Activated naive CD4-positive, alpha-beta T cell treated with anti-CD3 and anti-CD28 coated beads, Interleukin-2, amount 10 ng/mL, durations not matched to agents 7 days and 5 days (primary cell): Measurements from ENCODE around the gene ADAM29.
"Not testable (repeated sequence)": the region's sequence is repeated elsewhere in the genome, so short reads cannot be mapped to it uniquely, and the experiment has no call there.

Source experiments
- CTCF ChIA-PET: fragments of 350-600 bp; sonication (Branson Sonifier 250); formaldehyde crosslinking; loops from one replicate; lab custom pipeline; 2021; ENCODE audit warnings: antibody characterized with exemption; lab: Charles Lee
- DNase-seq: peaks from one replicate; pipeline ENCODE4 v3.0.0-alpha.2; 2020
- H3K27ac Mint-ChIP-seq: one replicate; pipeline ENCODE4 v1.8.0; 2021; ENCODE audit warnings: mild to moderate bottlenecking, moderate library complexity, mixed read lengths
- H3K27me3 Mint-ChIP-seq: one replicate; pipeline ENCODE4 v1.8.0; 2021; ENCODE audit warnings: mild to moderate bottlenecking, mixed read lengths
- H3K36me3 Mint-ChIP-seq: one replicate; pipeline ENCODE4 v1.8.0; 2021; ENCODE audit warnings: mixed read lengths
- H3K4me1 Mint-ChIP-seq: one replicate; pipeline ENCODE4 v1.8.0; 2021; ENCODE audit warnings: mixed read lengths
- H3K4me3 Mint-ChIP-seq: one replicate; pipeline ENCODE4 v1.8.0; 2021; ENCODE audit warnings: mild to moderate bottlenecking, moderate library complexity, mixed read lengths
- H3K9me3 Mint-ChIP-seq: one replicate; pipeline ENCODE4 v1.8.0; 2021; ENCODE audit warnings: mixed read lengths

ADAM29 gene

DNA sequence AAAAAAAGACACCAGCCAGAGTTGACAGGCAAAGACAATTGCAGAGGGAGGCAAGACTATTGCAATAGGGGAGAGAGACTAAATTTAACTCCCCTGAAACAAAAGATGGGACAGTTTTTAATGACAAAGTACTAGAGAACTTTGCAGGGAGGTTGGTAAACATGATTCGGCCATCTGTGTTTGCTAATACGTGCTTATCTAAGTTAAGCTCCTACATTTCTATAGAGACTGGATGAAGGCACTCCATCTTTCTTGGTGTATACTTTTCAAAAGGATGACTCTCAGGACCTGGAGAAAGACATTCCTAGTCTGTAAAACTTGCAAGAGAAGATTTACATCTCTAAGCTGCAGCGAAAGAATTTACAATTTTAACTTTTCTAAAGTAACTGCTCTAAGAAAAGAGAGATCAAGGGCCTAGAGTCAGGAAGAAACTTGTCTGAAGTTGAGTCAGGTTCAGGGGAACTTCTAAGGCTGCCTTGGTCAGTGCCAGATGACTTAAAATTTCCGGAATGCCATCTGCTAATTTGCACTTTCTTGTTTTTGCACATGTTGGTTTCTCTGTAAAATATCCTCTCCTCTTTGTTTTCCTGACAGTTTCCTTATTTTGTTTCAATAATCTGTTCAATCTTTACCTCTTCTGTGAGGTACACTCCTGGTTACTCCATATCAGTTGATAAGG, 10.6 kb downstream of the ADAM29 start:
- H3K4me1 Mint-ChIP-seq, result no peaks in the 10 kb centered on the region
- no peaks in the 10 kb centered on the region for H3K36me3 Mint-ChIP-seq
- no peak overlapping the region for H3K27ac Mint-ChIP-seq
- no peak for DNase-seq
- no peak overlapping the region for H3K4me3 Mint-ChIP-seq
- CTCF ChIA-PET, result no interaction called here
- H3K27me3 Mint-ChIP-seq, result no peaks in the 10 kb centered on the region
- no peaks in the 10 kb centered on the region for H3K9me3 Mint-ChIP-seq

DNA sequence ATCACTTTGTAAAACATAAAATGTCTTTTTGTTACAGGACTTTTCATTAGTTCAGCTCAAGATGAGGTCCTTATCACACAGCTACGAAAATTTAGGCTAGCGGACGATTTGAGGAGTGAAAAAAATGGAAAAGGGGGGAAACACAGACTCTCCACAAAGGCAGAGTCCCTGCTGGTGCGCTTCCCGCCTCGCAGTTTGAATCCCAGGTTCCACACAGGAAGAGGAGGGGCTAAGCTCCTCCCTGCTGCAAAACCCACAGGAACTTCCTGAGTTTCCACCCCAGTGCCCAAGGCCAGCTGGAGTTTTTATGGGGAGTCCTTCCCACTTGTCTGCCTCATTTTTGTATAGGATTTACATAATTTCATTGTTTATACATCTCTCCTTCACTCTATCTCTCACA, 11.2 kb downstream of the ADAM29 start:
- Mint-ChIP-seq H3K27ac (no peak overlapping the region), H3K36me3 (no peaks in the 10 kb centered on the region), H3K4me1 (no peaks in the 10 kb centered on the region), H3K4me3 (no peak overlapping the region), H3K27me3 (no peaks in the 10 kb centered on the region), H3K9me3 (no peaks in the 10 kb centered on the region)
- CTCF ChIA-PET, result no interaction called here
- DNase-seq, result no peak

DNA sequence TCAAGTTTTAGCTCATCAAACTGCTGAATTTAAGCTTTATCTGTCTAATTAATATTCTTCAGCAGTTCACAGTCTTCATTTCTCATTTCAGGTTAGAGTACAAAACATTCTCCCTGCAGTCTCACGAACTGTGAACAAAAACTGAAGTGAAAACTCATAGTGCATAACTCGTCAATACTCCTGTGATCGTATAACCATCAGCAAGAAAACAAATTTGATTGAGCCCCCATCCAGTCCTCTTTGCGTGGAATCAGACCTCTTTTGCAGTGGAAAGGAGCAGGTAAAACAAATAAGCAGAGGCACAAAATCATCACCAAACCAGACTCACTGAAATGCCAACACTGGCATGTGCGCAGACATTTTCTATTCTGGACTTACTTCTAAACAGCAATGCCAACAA, 12.7 kb downstream of the ADAM29 start:
- H3K36me3 Mint-ChIP-seq, result no peaks in the 10 kb centered on the region
- H3K9me3 Mint-ChIP-seq, result no peaks in the 10 kb centered on the region
- no peaks in the 10 kb centered on the region for H3K27me3 Mint-ChIP-seq
- no peak for DNase-seq
- H3K4me3 Mint-ChIP-seq, result no peak overlapping the region
- CTCF ChIA-PET, result no interaction called here
- H3K4me1 Mint-ChIP-seq, result no peaks in the 10 kb centered on the region
- H3K27ac Mint-ChIP-seq, result no peak overlapping the region

DNA sequence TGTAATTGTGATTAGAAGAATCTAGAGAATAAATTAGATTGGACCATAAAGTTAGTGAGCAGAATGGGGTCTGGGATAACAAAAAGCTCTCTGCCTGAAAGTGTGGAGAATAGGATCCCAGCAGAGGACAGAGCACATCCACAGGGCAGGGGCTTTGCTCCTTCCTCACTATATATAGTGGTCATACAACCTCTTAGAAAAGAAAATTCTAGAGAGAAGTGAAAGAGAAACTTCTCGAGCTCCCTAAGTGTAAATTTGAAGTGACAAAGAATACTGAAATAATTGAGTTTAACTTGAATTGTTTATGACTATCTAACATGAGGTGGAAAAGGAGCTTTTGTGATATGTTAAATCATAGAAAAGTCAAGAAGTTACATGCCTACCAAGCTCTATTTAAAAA, 14.9 kb downstream of the ADAM29 start:
- H3K27ac Mint-ChIP-seq, result no peak overlapping the region
- H3K4me1 Mint-ChIP-seq, result no peaks in the 10 kb centered on the region
- no peak for DNase-seq
- H3K9me3 Mint-ChIP-seq, result no peaks in the 10 kb centered on the region
- no peaks in the 10 kb centered on the region for H3K36me3 Mint-ChIP-seq
- H3K4me3 Mint-ChIP-seq, result no peak overlapping the region
- no peaks in the 10 kb centered on the region for H3K27me3 Mint-ChIP-seq
- CTCF ChIA-PET, result no interaction called here

DNA sequence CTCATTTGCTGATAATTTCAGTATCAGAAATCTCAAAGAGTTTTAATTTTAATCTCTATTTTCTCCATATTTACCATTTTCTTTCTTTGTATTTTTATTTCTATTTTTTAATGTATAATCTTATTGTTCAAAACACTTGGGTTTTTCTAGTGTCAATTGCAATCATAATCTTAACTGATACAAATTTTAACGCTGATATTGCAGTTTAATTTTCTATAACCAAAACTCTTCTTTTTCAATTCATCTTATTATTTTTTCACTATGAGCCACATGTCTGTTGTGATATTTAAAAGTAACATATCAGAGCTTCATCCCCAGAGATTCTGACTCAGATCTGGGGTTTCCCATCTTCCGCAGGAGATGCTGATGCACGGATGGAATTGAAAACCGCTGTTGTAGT, 16.2 kb downstream of the ADAM29 start:
- Mint-ChIP-seq H3K4me3 (no peak overlapping the region), H3K4me1 (no peaks in the 10 kb centered on the region), H3K9me3 (no peaks in the 10 kb centered on the region), H3K36me3 (no peaks in the 10 kb centered on the region), H3K27me3 (no peaks in the 10 kb centered on the region), H3K27ac (no peak overlapping the region)
- DNase-seq, result no peak
- CTCF ChIA-PET, result no interaction called here

DNA sequence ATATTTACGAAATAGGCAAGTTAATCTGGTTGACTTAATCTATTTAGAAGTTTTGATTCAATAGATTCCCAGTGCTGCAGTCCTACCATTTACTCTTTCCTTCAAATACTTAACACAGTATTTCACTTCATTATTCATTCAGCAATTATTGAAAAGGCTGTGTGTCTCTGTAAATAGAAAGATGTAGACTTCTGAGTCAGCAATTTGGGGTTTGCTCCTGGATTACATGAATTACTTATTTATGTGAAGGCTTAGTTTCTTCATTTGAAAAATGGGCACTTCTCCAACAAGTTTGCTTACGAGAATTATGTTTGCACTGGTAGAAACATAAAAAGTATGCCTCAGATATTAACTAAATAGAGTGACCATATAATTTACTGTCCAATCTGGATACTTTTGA, 17.4 kb downstream of the ADAM29 start:
- Mint-ChIP-seq H3K36me3 (no peaks in the 10 kb centered on the region), H3K9me3 (no peaks in the 10 kb centered on the region), H3K4me1 (no peaks in the 10 kb centered on the region), H3K27me3 (no peaks in the 10 kb centered on the region), H3K27ac (no peak overlapping the region), H3K4me3 (no peak overlapping the region)
- CTCF ChIA-PET, result no interaction called here
- no peak for DNase-seq

DNA sequence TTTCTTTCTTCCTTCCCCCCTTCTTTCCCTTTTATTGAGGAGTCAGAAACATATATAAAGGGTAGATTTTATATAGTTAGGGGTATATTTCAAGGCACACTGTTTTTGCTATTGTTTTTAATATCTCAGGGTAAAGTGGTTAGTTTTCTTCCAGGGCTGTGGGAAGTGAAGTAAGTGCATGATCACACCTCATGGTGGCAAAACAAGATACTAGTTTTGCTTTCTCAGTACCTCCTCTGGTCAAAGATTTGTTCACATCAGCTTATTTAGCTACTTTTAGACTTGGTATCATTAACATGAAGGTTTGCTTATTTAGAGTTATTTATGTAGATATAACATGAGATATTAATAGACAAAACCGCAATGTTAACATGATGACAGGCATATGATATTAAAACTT, 21.8 kb downstream of the ADAM29 start:
- Mint-ChIP-seq H3K4me3 (no peak overlapping the region), H3K9me3 (peaks cover 4% of the 10 kb centered on the region), H3K4me1 (no peaks in the 10 kb centered on the region), H3K27me3 (no peaks in the 10 kb centered on the region), H3K36me3 (no peaks in the 10 kb centered on the region), H3K27ac (no peak overlapping the region)
- no peak for DNase-seq
- CTCF ChIA-PET, result no interaction called here

DNA sequence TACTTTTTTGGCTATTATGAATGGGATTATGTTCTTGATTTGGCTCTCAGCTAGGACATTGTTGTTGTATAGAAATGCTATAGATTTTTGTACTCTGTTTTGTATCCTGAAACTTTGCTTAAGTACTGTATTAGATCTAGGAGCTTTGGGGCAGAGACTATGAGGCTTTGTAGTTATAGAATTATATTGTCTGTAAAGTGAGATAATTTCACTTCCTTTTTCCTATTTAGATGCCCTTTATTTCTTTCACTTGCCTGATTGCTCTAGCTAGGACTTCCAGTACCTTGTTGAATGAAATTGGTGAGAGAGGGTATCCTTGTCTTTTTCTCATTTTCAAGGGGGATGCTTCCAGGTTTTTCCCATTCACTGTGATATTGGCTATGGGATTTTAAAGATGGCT, 28.1 kb downstream of the ADAM29 start:
- Mint-ChIP-seq H3K27me3 (no peaks in the 10 kb centered on the region), H3K27ac (no peak overlapping the region), H3K4me1 (no peaks in the 10 kb centered on the region), H3K9me3 (peaks cover 6% of the 10 kb centered on the region), H3K36me3 (no peaks in the 10 kb centered on the region), H3K4me3 (no peak overlapping the region)
- CTCF ChIA-PET, result no interaction called here
- no peak for DNase-seq

DNA sequence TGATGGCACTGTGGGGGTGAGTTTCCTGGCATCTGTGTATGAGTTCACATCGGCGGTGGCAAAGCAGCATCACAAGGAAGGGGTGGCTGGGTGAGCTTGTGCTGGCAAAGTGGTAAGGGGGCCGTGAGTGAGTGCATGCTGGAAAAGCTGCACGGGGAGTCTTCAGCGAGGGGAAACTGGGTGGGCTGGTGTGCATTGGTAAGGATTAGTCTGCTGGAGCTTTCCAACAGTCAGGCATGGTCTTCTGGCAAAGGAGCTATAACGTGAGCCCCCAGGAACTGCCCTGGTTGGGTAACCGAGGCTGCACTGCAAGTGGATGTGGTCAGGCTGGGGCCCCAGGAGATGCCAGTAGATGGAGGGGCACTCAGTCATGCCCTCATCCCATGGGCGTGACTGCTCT, 30.7 kb downstream of the ADAM29 start:
- Mint-ChIP-seq H3K4me1 (no peaks in the 10 kb centered on the region), H3K36me3 (no peaks in the 10 kb centered on the region), H3K27ac (no peak overlapping the region), H3K27me3 (no peaks in the 10 kb centered on the region), H3K4me3 (no peak overlapping the region), H3K9me3 (peaks cover 2% of the 10 kb centered on the region)
- DNase-seq, result no peak
- CTCF ChIA-PET, result no interaction called here

DNA sequence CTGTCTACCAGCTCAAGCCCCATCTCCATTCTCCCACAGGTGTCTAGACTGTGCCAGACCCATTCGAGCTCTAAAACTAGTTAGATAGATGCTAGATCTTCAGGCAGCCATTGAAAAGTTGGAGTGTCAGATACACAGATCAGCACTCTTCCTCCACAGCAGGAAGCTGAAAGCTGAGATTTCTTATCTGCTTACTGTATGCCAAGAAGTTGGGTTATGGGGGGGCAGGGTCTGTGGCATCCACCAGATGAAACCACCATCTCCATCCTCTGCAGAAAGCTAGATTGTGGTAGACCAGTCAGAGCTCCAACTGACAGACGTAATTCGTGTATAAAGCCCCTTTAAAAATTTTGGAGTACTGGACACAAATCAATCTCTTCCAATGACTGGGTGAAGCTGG, 54.8 kb downstream of the ADAM29 start:
- H3K27ac Mint-ChIP-seq, result no peak overlapping the region
- H3K27me3 Mint-ChIP-seq, result no peaks in the 10 kb centered on the region
- H3K4me1 Mint-ChIP-seq, result no peaks in the 10 kb centered on the region
- DNase-seq, result no peak
- H3K4me3 Mint-ChIP-seq, result no peak overlapping the region
- CTCF ChIA-PET, result no interaction called here
- no peaks in the 10 kb centered on the region for H3K36me3 Mint-ChIP-seq
- peaks cover 17% of the 10 kb centered on the region for H3K9me3 Mint-ChIP-seq

DNA sequence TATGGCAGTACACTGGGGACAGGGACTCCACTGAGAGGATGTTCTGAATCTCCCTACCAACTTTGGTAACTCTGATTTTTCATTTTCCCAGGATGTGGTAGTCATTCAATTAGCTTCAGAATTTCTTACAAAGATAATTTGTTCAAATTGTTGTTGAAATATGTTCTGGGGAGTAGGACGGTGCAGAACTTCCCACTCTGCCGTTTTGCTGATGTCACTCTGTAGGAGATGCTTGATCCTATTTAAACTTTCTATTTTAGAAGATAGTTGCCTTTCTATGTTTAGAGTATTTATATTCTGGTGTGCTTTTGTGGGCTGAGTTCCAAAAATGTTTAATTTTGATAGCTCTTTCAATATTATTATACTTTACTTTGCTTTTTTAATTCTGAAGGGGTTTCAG, 55.2 kb downstream of the ADAM29 start:
- Mint-ChIP-seq H3K27ac (no peak overlapping the region), H3K4me3 (no peak overlapping the region), H3K4me1 (no peaks in the 10 kb centered on the region), H3K36me3 (no peaks in the 10 kb centered on the region), H3K9me3 (peaks cover 18% of the 10 kb centered on the region), H3K27me3 (no peaks in the 10 kb centered on the region)
- DNase-seq, result no peak
- CTCF ChIA-PET, result no interaction called here

DNA sequence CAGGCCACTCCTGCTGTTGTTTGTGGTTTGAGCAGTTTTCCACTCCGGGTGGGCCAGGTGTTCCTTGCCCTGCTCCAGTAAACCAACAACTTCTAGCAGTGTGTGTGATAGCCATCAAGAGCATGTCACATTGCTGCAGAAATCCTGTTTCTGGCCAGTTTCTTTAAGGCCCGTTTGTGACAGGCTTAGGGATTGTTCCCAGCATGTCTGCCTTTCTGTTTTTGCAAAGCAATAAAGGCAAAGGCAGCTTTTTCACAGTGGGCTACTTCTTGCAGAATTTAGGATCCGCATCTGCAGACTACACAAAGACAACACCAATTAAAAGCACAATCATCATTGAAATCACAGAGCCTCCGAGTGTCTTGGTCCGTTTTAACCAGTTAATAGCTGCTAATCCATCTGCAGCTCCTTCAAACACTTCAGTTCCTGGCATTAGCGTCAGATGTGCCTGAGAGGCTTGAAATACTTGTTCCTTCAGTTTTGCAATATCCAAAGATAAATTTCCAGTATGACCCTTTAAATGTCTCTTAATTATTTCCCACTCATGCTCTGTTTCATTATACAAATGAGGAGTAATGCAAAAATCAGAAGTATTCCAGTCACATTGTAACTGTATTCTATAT, 65.1 kb downstream of the ADAM29 start:
- Mint-ChIP-seq H3K4me1 (no peaks in the 10 kb centered on the region), H3K27ac (no peak overlapping the region), H3K27me3 (no peaks in the 10 kb centered on the region), H3K36me3 (no peaks in the 10 kb centered on the region), H3K9me3 (peaks cover 26% of the 10 kb centered on the region), H3K4me3 (no peak overlapping the region)
- CTCF ChIA-PET, result no interaction called here
- DNase-seq, result no peak

DNA sequence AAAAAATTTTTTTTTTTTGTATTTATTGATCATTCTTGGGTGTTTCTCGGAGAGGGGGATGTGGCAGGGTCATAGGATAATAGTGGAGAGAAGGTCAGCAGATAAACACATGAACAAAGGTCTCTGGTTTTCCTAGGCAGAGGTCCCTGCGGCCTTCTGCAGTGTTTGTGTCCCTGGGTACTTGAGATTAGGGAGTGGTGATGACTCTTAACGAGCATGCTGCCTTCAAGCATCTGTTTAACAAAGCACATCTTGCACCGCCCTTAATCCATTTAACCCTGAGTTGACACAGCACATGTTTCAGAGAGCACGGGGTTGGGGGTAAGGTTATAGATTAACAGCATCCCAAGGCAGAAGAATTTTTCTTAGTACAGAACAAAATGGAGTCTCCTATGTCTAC, 65.7 kb downstream of the ADAM29 start:
- H3K9me3 Mint-ChIP-seq, result peaks cover 27% of the 10 kb centered on the region
- H3K36me3 Mint-ChIP-seq, H3K27me3 Mint-ChIP-seq, H3K4me3 Mint-ChIP-seq, H3K27ac Mint-ChIP-seq, H3K4me1 Mint-ChIP-seq, CTCF ChIA-PET, DNase-seq: not testable (repeated sequence)

DNA sequence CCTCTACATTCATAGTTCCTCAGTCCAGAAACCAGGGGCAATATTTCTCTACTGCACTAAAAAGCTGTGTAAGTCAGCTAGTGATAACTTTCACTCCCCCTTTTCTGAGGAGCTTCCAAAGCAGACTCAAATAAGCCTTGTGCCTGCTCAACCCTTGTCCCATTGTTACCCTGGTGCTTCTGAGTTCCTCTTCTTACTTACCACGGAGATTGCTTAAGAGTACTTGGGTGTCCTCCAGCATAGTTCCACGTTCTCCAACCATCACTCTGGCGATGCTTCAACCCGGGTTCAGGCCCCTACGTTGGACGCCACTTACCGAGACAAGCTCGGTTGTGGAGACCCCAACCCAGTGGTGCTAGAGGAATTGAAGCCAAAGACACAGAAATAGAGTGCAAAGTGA, 71.6 kb downstream of the ADAM29 start:
- DNase-seq, result no peak
- CTCF ChIA-PET, result no interaction called here
- H3K9me3 Mint-ChIP-seq, result peaks cover 13% of the 10 kb centered on the region

DNA sequence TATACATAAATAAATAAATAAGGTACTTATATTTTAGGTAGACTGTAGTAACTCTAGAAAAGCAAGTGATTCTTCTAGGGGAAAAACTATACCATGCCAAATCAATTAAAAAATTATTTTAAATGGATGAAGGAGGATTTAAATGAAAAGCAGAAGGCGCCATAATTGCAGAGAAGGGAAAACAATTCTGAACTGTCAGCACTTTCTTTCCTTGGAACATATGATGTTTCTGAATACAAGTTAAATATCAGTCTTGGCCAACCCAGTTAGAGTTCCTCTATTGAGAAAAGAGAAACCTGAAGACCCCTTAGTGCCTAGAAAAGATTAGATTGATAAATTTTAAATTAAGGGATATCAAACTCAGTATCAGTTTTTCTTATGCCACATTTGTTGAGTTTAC, 75.8 kb downstream of the ADAM29 start:
- Mint-ChIP-seq H3K27ac (no peak overlapping the region), H3K9me3 (peaks cover 3% of the 10 kb centered on the region), H3K27me3 (no peaks in the 10 kb centered on the region), H3K4me1 (no peaks in the 10 kb centered on the region), H3K36me3 (no peaks in the 10 kb centered on the region), H3K4me3 (no peak overlapping the region)
- DNase-seq, result no peak
- CTCF ChIA-PET, result no interaction called here

More for the DNA sequence above, 71.6 kb downstream of the ADAM29 start:
- no peaks in the 10 kb centered on the region for H3K36me3 Mint-ChIP-seq
- no peak overlapping the region for H3K27ac Mint-ChIP-seq
- H3K4me1 Mint-ChIP-seq, result no peaks in the 10 kb centered on the region
- H3K4me3 Mint-ChIP-seq, result no peak overlapping the region
- no peaks in the 10 kb centered on the region for H3K27me3 Mint-ChIP-seq
